SK-N-MC (cell line): ENCODE results near the gene LDLRAD3.
"Not testable (repeated sequence)": the region's sequence is repeated elsewhere in the genome, so short reads cannot be mapped to it uniquely, and the experiment has no call there.

Source experiments
- EZH2 ChIP-seq: fragments of 200-600 bp; sonication (generic); IDR thresholded peaks from one replicate; pipeline ENCODE4 v1.6.1; 2017; ENCODE audit warnings: antibody characterized with exemption
- FOXP2 ChIP-seq: optimal IDR thresholded peaks from 2 replicates; pipeline ENCODE3; 2011; ENCODE audit warnings: mild to moderate bottlenecking, moderate library complexity; ENCODE audit not compliant: insufficient read depth; ENCODE audit errors: extremely low read length, control extremely low read depth
- POLR2AphosphoS5 ChIP-seq: IDR thresholded peaks from 2 replicates; pipeline ENCODE4 v1.6.1; 2012; ENCODE audit warnings: mild to moderate bottlenecking, low read depth, low read length, borderline replicate concordance

GRCh38 chr11:35908432-35908771 is 35.5 kb upstream of the LDLRAD3 start:
- TF ChIP-seq EZH2, POLR2AphosphoS5, FOXP2: not testable (repeated sequence)
